Measurements from ENCODE around the gene TAF1D.

DNA sequence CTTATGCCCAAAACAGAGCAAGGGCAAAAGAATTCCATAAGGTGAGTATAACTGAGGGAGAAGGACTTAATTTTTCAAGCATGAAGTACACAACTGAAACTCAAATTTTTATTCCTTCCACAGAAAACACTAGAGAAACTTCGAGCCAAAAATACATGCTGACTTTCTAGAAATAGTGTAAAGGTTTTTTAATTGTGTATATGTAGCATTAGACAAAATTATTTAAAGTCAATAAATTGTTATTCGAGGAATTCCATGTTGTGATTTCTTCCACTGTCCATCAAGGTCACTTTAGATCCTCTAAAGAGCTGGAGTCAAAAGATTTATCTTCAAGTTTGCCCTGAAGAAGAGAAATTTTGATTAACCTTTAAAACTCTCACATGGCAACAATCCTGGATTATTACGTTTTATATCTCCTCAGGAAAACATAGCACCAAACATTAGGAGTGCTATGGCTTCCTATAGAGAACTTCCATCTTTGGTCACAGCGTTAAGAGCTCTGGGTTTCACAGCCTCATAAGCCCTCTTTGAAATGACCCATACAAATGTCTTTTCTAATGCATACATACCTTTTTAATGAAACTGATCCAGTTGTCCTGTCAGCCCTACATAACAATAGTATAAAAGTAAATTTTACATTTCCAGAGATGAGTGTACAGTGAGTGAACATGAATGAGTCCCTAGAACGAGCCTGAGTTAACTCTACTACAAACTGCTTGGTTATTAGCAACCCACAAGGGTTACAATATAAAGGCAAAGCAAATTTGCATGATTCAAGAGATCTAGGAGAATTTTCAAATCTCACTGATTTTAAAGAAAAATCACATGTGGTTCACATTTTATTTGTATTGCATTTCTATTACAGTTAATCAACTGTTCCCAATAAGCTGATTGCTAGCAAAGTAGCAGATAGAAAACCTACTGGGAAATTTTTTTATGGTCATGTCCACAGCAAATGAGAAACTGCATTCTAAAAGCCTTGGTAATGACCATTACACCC is 10.9 kb downstream of the TAF1D start:
- TF ChIP-seq, protein P1, sequence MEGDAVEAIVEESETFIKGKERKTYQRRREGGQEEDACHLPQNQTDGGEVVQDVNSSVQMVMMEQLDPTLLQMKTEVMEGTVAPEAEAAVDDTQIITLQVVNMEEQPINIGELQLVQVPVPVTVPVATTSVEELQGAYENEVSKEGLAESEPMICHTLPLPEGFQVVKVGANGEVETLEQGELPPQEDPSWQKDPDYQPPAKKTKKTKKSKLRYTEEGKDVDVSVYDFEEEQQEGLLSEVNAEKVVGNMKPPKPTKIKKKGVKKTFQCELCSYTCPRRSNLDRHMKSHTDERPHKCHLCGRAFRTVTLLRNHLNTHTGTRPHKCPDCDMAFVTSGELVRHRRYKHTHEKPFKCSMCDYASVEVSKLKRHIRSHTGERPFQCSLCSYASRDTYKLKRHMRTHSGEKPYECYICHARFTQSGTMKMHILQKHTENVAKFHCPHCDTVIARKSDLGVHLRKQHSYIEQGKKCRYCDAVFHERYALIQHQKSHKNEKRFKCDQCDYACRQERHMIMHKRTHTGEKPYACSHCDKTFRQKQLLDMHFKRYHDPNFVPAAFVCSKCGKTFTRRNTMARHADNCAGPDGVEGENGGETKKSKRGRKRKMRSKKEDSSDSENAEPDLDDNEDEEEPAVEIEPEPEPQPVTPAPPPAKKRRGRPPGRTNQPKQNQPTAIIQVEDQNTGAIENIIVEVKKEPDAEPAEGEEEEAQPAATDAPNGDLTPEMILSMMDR (IDR thresholded peaks at IDR 0.05) = no peak
- TF ChIP-seq POLR2A (IDR thresholded peaks at IDR 0.05) = no peak
